ENCODE data around the gene CAPN8. TPM values are rescaled to one million over a fixed set of nuclear protein-coding genes. Genes with fewer than 3 reads are reported as not detected.

CAPN8 gene
- total RNA-seq, 1 experiment from 2014 or later: 5.7 TPM

GRCh38 chr1:223649222-223649621 lies 16.3 kb downstream of the CAPN8 start:
- Mint-ChIP-seq H3K27me3 (ENCODE audit: insufficient read depth, unreplicated experiment) (no peaks in the 10 kb centered on the region), H3K4me1 (ENCODE audit: insufficient read depth, unreplicated experiment) (peaks cover 26% of the 10 kb centered on the region), H3K36me3 (ENCODE audit: insufficient read depth, unreplicated experiment) (no peaks in the 10 kb centered on the region), H3K9me3 (ENCODE audit: unreplicated experiment) (no peaks in the 10 kb centered on the region), H3K27ac (ENCODE audit: low read depth, unreplicated experiment) (no peak overlapping the region), H3K4me3 (ENCODE audit: unreplicated experiment) (no peak overlapping the region)
- no TSS peak for BruUV-seq (replicated peaks)
- no peak for TF ChIP-seq CTCF (IDR thresholded peaks at IDR 0.05; ENCODE audit: unreplicated experiment)
- POLR2A ChIA-PET: interaction anchor here (0.5 kb wide), 1 partner anchor 57 kb away, joined by 3 read pairs; no protein-coding TSS in a partner anchor
- intact Hi-C loops (cut with micrococcal nuclease): no loop called here
- CTCF ChIA-PET: no interaction called here
- DNase-seq (ENCODE audit: unreplicated experiment): no peak

GRCh38 chr1:223647249-223647648 lies 18.3 kb downstream of the CAPN8 start:
- intact Hi-C loops (cut with micrococcal nuclease): no loop called here
- no TSS peak for BruUV-seq (replicated peaks)
- no peak for DNase-seq (ENCODE audit: unreplicated experiment)
- ChIA-PET POLR2A (interaction anchor here (0.5 kb wide), 1 partner anchor 487 kb away, joined by 3 read pairs; no protein-coding TSS in a partner anchor), CTCF (interaction anchor here (0.8 to 0.9 kb wide), 2 partner anchors 91 to 176 kb away, joined by 3 read pairs; no protein-coding TSS in a partner anchor)
- Mint-ChIP-seq H3K27ac (ENCODE audit: low read depth, unreplicated experiment) (no peak overlapping the region), H3K4me1 (ENCODE audit: insufficient read depth, unreplicated experiment) (peaks cover 8% of the 10 kb centered on the region), H3K4me3 (ENCODE audit: unreplicated experiment) (no peak overlapping the region), H3K9me3 (ENCODE audit: unreplicated experiment) (no peaks in the 10 kb centered on the region), H3K27me3 (ENCODE audit: insufficient read depth, unreplicated experiment) (no peaks in the 10 kb centered on the region), H3K36me3 (ENCODE audit: insufficient read depth, unreplicated experiment) (no peaks in the 10 kb centered on the region)
- TF ChIP-seq CTCF (IDR thresholded peaks at IDR 0.05; ENCODE audit: unreplicated experiment): no peak

- DNase-seq (ENCODE audit: unreplicated experiment): no peak
- ChIA-PET CTCF (no interaction called here), POLR2A (no interaction called here)
- H3K4me3 Mint-ChIP-seq (ENCODE audit: unreplicated experiment): no peak overlapping the region
- no peaks in the 10 kb centered on the region for H3K36me3 Mint-ChIP-seq (ENCODE audit: insufficient read depth, unreplicated experiment)
- no peak overlapping the region for H3K27ac Mint-ChIP-seq (ENCODE audit: low read depth, unreplicated experiment)
- H3K27me3 Mint-ChIP-seq (ENCODE audit: insufficient read depth, unreplicated experiment): no peaks in the 10 kb centered on the region
- no peaks in the 10 kb centered on the region for H3K4me1 Mint-ChIP-seq (ENCODE audit: insufficient read depth, unreplicated experiment)
- no TSS peak for BruUV-seq (replicated peaks)
- no peak for TF ChIP-seq CTCF (IDR thresholded peaks at IDR 0.05; ENCODE audit: unreplicated experiment)
- intact Hi-C loops (cut with micrococcal nuclease): no loop called here
- H3K9me3 Mint-ChIP-seq (ENCODE audit: unreplicated experiment): no peaks in the 10 kb centered on the region
These were observed 19.6 kb downstream of the CAPN8 start for GRCh38 chr1:223645903-223646302.

- Mint-ChIP-seq H3K27me3 (ENCODE audit: insufficient read depth, unreplicated experiment) (peaks cover 5% of the 10 kb centered on the region), H3K36me3 (ENCODE audit: insufficient read depth, unreplicated experiment) (no peaks in the 10 kb centered on the region), H3K27ac (ENCODE audit: low read depth, unreplicated experiment) (no peak overlapping the region), H3K4me3 (ENCODE audit: unreplicated experiment) (no peak overlapping the region), H3K4me1 (ENCODE audit: insufficient read depth, unreplicated experiment) (no peaks in the 10 kb centered on the region), H3K9me3 (ENCODE audit: unreplicated experiment) (no peaks in the 10 kb centered on the region)
- no peak for TF ChIP-seq CTCF (IDR thresholded peaks at IDR 0.05; ENCODE audit: unreplicated experiment)
- no peak for DNase-seq (ENCODE audit: unreplicated experiment)
- POLR2A ChIA-PET: interaction anchor here (0.7 to 1.4 kb wide), 4 partner anchors 11 to 31 kb away, joined by 3 to 4 read pairs (median 4); partner anchors contain the start of gene CAPN8
- CTCF ChIA-PET: no interaction called here
- no TSS peak for BruUV-seq (replicated peaks)
- intact Hi-C loops (cut with micrococcal nuclease): no loop called here
These were observed 23.3 kb downstream of the CAPN8 start for GRCh38 chr1:223642237-223642636.
